ENCODE results near the gene G2E3. TPM values are rescaled to one million over a fixed set of nuclear protein-coding genes. Genes with fewer than 3 reads are reported as not detected.
"Not testable (repeated sequence)": the region's sequence is repeated elsewhere in the genome, so short reads cannot be mapped to it uniquely, and the experiment has no call there.

Gene G2E3
- total RNA-seq, 2 experiments from 2014 or later = 21.5 to 27.0 TPM

GRCh38 chr14:30632730-30633129 lies 73.8 kb downstream of the G2E3 start:
- POLR2A ChIA-PET = interaction anchor here (1.4 kb wide), 1 partner anchor 10 kb away, joined by 3 read pairs; no protein-coding TSS in a partner anchor
- no peak for DNase-seq
- no peaks in the 10 kb centered on the region for H3K27me3 Mint-ChIP-seq
- intact Hi-C loops (cut with micrococcal nuclease) = no loop called here
- CTCF ChIA-PET = interaction anchor here (1.0 kb wide), 1 partner anchor 24 kb away, joined by 3 read pairs; no protein-coding TSS in a partner anchor
- no peak overlapping the region for H3K27ac Mint-ChIP-seq
- peaks cover 19% of the 10 kb centered on the region for H3K36me3 Mint-ChIP-seq (ENCODE audit: low read depth)
- TF ChIP-seq, protein P1, sequence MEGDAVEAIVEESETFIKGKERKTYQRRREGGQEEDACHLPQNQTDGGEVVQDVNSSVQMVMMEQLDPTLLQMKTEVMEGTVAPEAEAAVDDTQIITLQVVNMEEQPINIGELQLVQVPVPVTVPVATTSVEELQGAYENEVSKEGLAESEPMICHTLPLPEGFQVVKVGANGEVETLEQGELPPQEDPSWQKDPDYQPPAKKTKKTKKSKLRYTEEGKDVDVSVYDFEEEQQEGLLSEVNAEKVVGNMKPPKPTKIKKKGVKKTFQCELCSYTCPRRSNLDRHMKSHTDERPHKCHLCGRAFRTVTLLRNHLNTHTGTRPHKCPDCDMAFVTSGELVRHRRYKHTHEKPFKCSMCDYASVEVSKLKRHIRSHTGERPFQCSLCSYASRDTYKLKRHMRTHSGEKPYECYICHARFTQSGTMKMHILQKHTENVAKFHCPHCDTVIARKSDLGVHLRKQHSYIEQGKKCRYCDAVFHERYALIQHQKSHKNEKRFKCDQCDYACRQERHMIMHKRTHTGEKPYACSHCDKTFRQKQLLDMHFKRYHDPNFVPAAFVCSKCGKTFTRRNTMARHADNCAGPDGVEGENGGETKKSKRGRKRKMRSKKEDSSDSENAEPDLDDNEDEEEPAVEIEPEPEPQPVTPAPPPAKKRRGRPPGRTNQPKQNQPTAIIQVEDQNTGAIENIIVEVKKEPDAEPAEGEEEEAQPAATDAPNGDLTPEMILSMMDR (IDR thresholded peaks at IDR 0.05) = no peak
- H3K9me3 Mint-ChIP-seq = no peaks in the 10 kb centered on the region
- no peak overlapping the region for H3K4me3 Mint-ChIP-seq
- no peak for ATAC-seq
- peaks cover 11% of the 10 kb centered on the region for H3K4me1 Mint-ChIP-seq (ENCODE audit: low read depth)

- Mint-ChIP-seq H3K4me3 (no peak overlapping the region), H3K9me3 (peaks cover under 1% of the 10 kb centered on the region), H3K27ac (no peak overlapping the region), H3K36me3 (ENCODE audit: low read depth) (peaks cover 24% of the 10 kb centered on the region), H3K27me3 (no peaks in the 10 kb centered on the region), H3K4me1 (ENCODE audit: low read depth) (no peaks in the 10 kb centered on the region)
- POLR2A ChIA-PET = interaction anchor here (2.1 kb wide), 1 partner anchor 17 kb away, joined by 6 read pairs; the partner anchor contains the start of gene SCFD1
- CTCF ChIA-PET = no interaction called here
- ATAC-seq (no peak), DNase-seq (no peak)
- TF ChIP-seq, protein P1 (IDR thresholded peaks at IDR 0.05) = no peak
- intact Hi-C loops (cut with micrococcal nuclease) = no loop called here
These were observed 80.0 kb downstream of the G2E3 start for GRCh38 chr14:30638926-30639325.

DNA sequence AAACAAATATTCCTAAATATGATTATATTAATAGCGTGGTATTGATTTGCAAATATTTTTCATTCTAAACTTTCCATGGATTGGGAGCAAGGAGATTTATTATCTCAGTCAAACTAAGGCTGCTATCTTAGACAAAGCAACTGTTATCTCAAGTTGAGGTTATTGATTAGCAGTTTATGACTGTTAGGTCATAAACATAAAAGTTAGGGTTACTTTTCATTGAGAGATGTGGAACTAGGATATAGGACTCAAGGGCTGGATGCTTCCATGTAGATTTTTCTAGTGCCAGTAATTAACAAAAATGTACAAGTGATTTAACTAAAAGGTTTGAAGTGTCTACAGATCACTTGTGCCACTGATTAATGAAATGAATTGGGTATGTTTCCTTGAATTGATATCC lies 82.2 kb downstream of the G2E3 start:
- ATAC-seq (no peak), DNase-seq (no peak)
- Mint-ChIP-seq H3K27me3 (no peaks in the 10 kb centered on the region), H3K4me3 (no peak overlapping the region), H3K27ac (no peak overlapping the region), H3K36me3 (ENCODE audit: low read depth) (peaks cover 38% of the 10 kb centered on the region), H3K9me3 (peaks cover 11% of the 10 kb centered on the region), H3K4me1 (ENCODE audit: low read depth) (no peaks in the 10 kb centered on the region)
- TF ChIP-seq, protein P1 (IDR thresholded peaks at IDR 0.05) = no peak
- CTCF ChIA-PET = no interaction called here
- POLR2A ChIA-PET = no interaction called here
- intact Hi-C loops (cut with micrococcal nuclease) = no loop called here

GRCh38 chr14:30644462-30644861 lies 85.5 kb downstream of the G2E3 start:
- POLR2A ChIA-PET; H3K27me3 Mint-ChIP-seq; DNase-seq; ATAC-seq; H3K4me3 Mint-ChIP-seq; H3K4me1 Mint-ChIP-seq (ENCODE audit: low read depth); intact Hi-C loops (cut with micrococcal nuclease); H3K27ac Mint-ChIP-seq: not testable (repeated sequence)
- Mint-ChIP-seq H3K9me3 (peaks cover 11% of the 10 kb centered on the region), H3K36me3 (ENCODE audit: low read depth) (peaks cover 42% of the 10 kb centered on the region)
- CTCF ChIA-PET = interaction anchor here (0.9 kb wide), 1 partner anchor 12 kb away, joined by 4 read pairs; no protein-coding TSS in a partner anchor

DNA sequence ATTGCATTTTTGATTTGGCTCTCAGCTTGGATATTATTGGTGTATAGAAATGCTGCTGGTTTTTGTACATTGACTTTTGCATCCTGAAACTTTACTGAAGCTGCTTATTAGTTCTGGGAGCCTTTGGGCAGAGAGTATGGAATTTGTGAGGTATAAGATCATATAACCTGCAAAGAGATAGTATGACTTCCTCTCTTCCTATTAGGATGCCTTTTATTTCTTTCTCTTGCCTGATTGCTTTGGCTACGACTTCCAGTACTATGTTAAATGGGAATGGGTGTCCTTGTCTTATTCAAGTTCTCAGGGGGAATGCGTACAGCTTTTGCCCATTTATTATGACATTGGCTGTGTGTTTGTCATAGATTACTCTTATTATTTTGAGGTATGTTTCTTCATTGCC lies 86.6 kb downstream of the G2E3 start:
- no peak overlapping the region for H3K4me3 Mint-ChIP-seq
- DNase-seq (no peak), ATAC-seq (no peak)
- ChIA-PET POLR2A (interaction anchor here (0.8 kb wide), 1 partner anchor 24 kb away, joined by 3 read pairs; the partner anchor contains the start of gene SCFD1), CTCF (interaction anchor here (0.9 to 1.1 kb wide), 2 partner anchors 11 to 12 kb away, joined by 4 read pairs; no protein-coding TSS in a partner anchor)
- H3K27me3 Mint-ChIP-seq = no peaks in the 10 kb centered on the region
- no peak overlapping the region for H3K27ac Mint-ChIP-seq
- TF ChIP-seq, protein P1 (IDR thresholded peaks at IDR 0.05) = no peak
- H3K4me1 Mint-ChIP-seq (ENCODE audit: low read depth) = peaks cover 2% of the 10 kb centered on the region
- intact Hi-C loops (cut with micrococcal nuclease) = no loop called here
- peaks cover 11% of the 10 kb centered on the region for H3K9me3 Mint-ChIP-seq
- H3K36me3 Mint-ChIP-seq (ENCODE audit: low read depth) = peaks cover 44% of the 10 kb centered on the region
